A673 (cell line): ENCODE measurements around the gene KIF17. TPM values are rescaled to one million over a fixed set of nuclear protein-coding genes. Genes with fewer than 3 reads are reported as not detected.

Experiments used
- BruUV-seq: library from RNA; stranded (reverse); fragments of 400-500 nt; replicated peaks from 2 replicates; lab custom pipeline; 2021; lab: Mats Ljungman, UMichigan
- CTCF ChIA-PET: fragments of 300-600 bp; sonication (Branson Sonifier 250); formaldehyde crosslinking; loops from one replicate; lab custom pipeline; 2022; ENCODE audit warnings: antibody characterized with exemption; lab: Charles Lee
- POLR2A ChIA-PET: fragments of 300-600 bp; sonication (Branson Sonifier 250); formaldehyde crosslinking; loops from one replicate; lab custom pipeline; 2022; ENCODE audit warnings: antibody characterized with exemption; ENCODE audit not compliant: low non-redundant PET; lab: Charles Lee
- DNase-seq: peaks from one replicate; pipeline ENCODE4 v3.0.0-alpha.2; 2015; ENCODE audit warnings: low spot score
- H3K27ac ChIP-seq: fragments of 200-600 bp; sonication (generic); 2 replicates; pipeline ENCODE4 v1.5.1; 2016; ENCODE audit warnings: mixed run types, low read depth, mild to moderate bottlenecking, mixed read lengths, antibody characterized with exemption, low read length; ENCODE audit not compliant: poor library complexity, severe bottlenecking
- H3K27me3 ChIP-seq: fragments of 200-600 bp; sonication (generic); replicated peaks from 2 replicates; pipeline ENCODE4 v1.6.1; 2017; ENCODE audit warnings: mixed run types, low read depth, mild to moderate bottlenecking, mixed read lengths, antibody characterized with exemption, low read length; ENCODE audit not compliant: insufficient read depth, poor library complexity
- H3K36me3 ChIP-seq: fragments of 200-600 bp; sonication (generic); 2 replicates; pipeline ENCODE4 v1.6.1; 2016; ENCODE audit warnings: mixed run types, mild to moderate bottlenecking, mixed read lengths, antibody characterized with exemption, low read length; ENCODE audit not compliant: insufficient read depth, poor library complexity, severe bottlenecking
- H3K4me1 ChIP-seq: fragments of 200-600 bp; sonication (generic); 2 replicates; pipeline ENCODE4 v1.6.1; 2017; ENCODE audit warnings: mixed run types, mild to moderate bottlenecking, mixed read lengths, antibody characterized with exemption, low read length; ENCODE audit not compliant: insufficient read depth, poor library complexity, severe bottlenecking
- H3K4me3 ChIP-seq: fragments of 200-600 bp; sonication (generic); 2 replicates; pipeline ENCODE4 v1.5.1; 2016; ENCODE audit warnings: low read depth, mixed run types, mild to moderate bottlenecking, mixed read lengths, low read length; ENCODE audit not compliant: poor library complexity, severe bottlenecking
- H3K9me3 ChIP-seq: fragments of 200-600 bp; sonication (generic); 2 replicates; pipeline ENCODE4 v1.6.1; 2016; ENCODE audit warnings: mixed run types, low read depth, mild to moderate bottlenecking, mixed read lengths, antibody characterized with exemption, low read length; ENCODE audit not compliant: poor library complexity, severe bottlenecking
- CTCF ChIP-seq: fragments of 300-800, 200-600 bp; sonication (generic); conservative IDR thresholded peaks from 2 replicates; pipeline ENCODE4 v1.5.1; 2017; ENCODE audit warnings: low read depth, mild to moderate bottlenecking, antibody characterized with exemption, low read length, moderate library complexity, mixed read lengths
- EZH2 ChIP-seq: fragments of 200-600 bp; sonication (generic); IDR thresholded peaks from 2 replicates; pipeline ENCODE4 v1.6.1; 2017; ENCODE audit warnings: borderline replicate concordance, low read depth, mild to moderate bottlenecking, mixed read lengths, antibody characterized with exemption, low read length; ENCODE audit not compliant: poor library complexity, severe bottlenecking
- intact Hi-C: fragments of 100-400 bp; cut with micrococcal nuclease; formaldehyde crosslinking; loops from one replicate; pipeline ENCODE4 v1.10.0; 2022; ENCODE audit not compliant: unreplicated experiment
- total RNA-seq: library from RNA; stranded (reverse); gene quantifications from 2 replicates; pipeline ENCODE4 v1.2.3, GENCODE V29; 2021

KIF17 gene
- total RNA-seq, 1 experiment from 2014 or later: 0.71 TPM

GRCh38 chr1:20648946-20649345, 68.9 kb downstream of the KIF17 start:
- BruUV-seq: no TSS peak
- Histone ChIP-seq H3K27ac (no peak overlapping the region), H3K4me3 (no peak overlapping the region), H3K27me3 (no peaks in the 10 kb centered on the region), H3K36me3 (peaks cover 27% of the 10 kb centered on the region), H3K4me1 (no peaks in the 10 kb centered on the region), H3K9me3 (no peaks in the 10 kb centered on the region)
- ChIA-PET CTCF (no interaction called here), POLR2A (no interaction called here)
- DNase-seq: no peak
- no peak for TF ChIP-seq CTCF
- TF ChIP-seq EZH2: no peak
- intact Hi-C loops: no loop called here

- H3K9me3 ChIP-seq: no peaks in the 10 kb centered on the region
- CTCF ChIA-PET: no interaction called here
- no TSS peak for BruUV-seq
These were observed 69.4 kb downstream of the KIF17 start for GRCh38 chr1:20648438-20648837.

GRCh38 chr1:20645414-20645813, 72.4 kb downstream of the KIF17 start:
- no peaks in the 10 kb centered on the region for H3K4me1 ChIP-seq
- H3K27ac ChIP-seq: no peak overlapping the region
- CTCF ChIA-PET: no interaction called here
- H3K36me3 ChIP-seq: peaks cover 2% of the 10 kb centered on the region
- no peaks in the 10 kb centered on the region for H3K27me3 ChIP-seq
- BruUV-seq: no TSS peak
- POLR2A ChIA-PET: no interaction called here
- H3K9me3 ChIP-seq: no peaks in the 10 kb centered on the region
- TF ChIP-seq CTCF: no peak
- no peak for TF ChIP-seq EZH2
- H3K4me3 ChIP-seq: no peak overlapping the region
- intact Hi-C loops: no loop called here
- DNase-seq: no peak

More at GRCh38 chr1:20648438-20648837, 69.4 kb downstream of the KIF17 start:
- H3K4me1 ChIP-seq: no peaks in the 10 kb centered on the region
- intact Hi-C loops: no loop called here
- TF ChIP-seq CTCF (no peak), EZH2 (no peak)
- POLR2A ChIA-PET: no interaction called here
- no peak overlapping the region for H3K4me3 ChIP-seq
- H3K27me3 ChIP-seq: no peaks in the 10 kb centered on the region
- no peak overlapping the region for H3K27ac ChIP-seq
- H3K36me3 ChIP-seq: peaks cover 22% of the 10 kb centered on the region
- DNase-seq: no peak
